NCI-H748 (cell line): ENCODE measurements around the gene MOB1A.

Experiments
- DNase-seq: peaks from one replicate; lab custom pipeline; 2025; ENCODE audit not compliant: unreplicated experiment; lab: John Stamatoyannopoulos, UW

Gene MOB1A

GRCh38 chr2:74109551-74109950 is 69.1 kb downstream of the MOB1A start:
- DNase-seq = no peak

GRCh38 chr2:74107071-74107470 is 71.6 kb downstream of the MOB1A start:
- no peak for DNase-seq

- DNase-seq = no peak
Observed at GRCh38 chr2:74105413-74105812, 73.3 kb downstream of the MOB1A start.

- DNase-seq = no peak
Observed at GRCh38 chr2:74104839-74105238, 73.8 kb downstream of the MOB1A start.

- DNase-seq = no peak
Observed at GRCh38 chr2:74103763-74104162, 74.9 kb downstream of the MOB1A start.
